Measurements from ENCODE around the gene GFER. TPM values are rescaled to one million over a fixed set of nuclear protein-coding genes. Genes with fewer than 3 reads are reported as not detected.
A peak's percentile ranks its signal among the peaks of the same experiment; 100 is the strongest.

GFER gene
- total and polyA plus RNA-seq, 2 of the 8 experiments (the other 6 are each of a cell fraction or from before 2014, with no cell fraction given) = 17.7 to 37.9 TPM

- TF ChIP-seq TAF7 (optimal IDR thresholded peaks at IDR 0.05; ENCODE audit: borderline replicate concordance, low read depth, low read length) (peak; percentile 99), BCL11A (IDR thresholded peaks at IDR 0.05; ENCODE audit: low read depth in 2 of 2, low read length in 2 of 2) (no peak), CHD7 (IDR thresholded peaks at IDR 0.05; ENCODE audit: insufficient replicate concordance, low read length) (no peak), SIRT6 (IDR thresholded peaks at IDR 0.05; ENCODE audit: low read length) (no peak), E2F6 (IDR thresholded peaks at IDR 0.05) (no peak), TBP (IDR thresholded peaks at IDR 0.05; ENCODE audit: low read depth, low read length) (peak; percentile 77), CTBP2 (IDR thresholded peaks at IDR 0.05; ENCODE audit: borderline replicate concordance, insufficient read depth, insufficient read length, low read length) (peak; percentile 46), SUZ12 (IDR thresholded peaks at IDR 0.05; ENCODE audit: low read length) (no peak), CBX5 (IDR thresholded peaks at IDR 0.05; ENCODE audit: low read depth, low read length) (no peak), POU5F1 (IDR thresholded peaks at IDR 0.05; ENCODE audit: low read depth, low read length) (no peak)
Measured at GRCh38 chr16:1971796-1972489, 12.1 kb upstream of the GFER start, which contains the start of gene TBL3 (continued).
